Suprapubic skin (tissue), 4 donors: ENCODE measurements around the gene TBX3.

Experiments used
- CTCF ChIP-seq, 2 donors: fragments of 200-600 bp in 1 of 2; fragments of 450-650 bp in 1 of 2; sonication (generic) in 1 of 2; IDR thresholded peaks; one replicate each; pipeline ENCODE4 v1.5.1; 2016 to 2019; ENCODE audit warnings: antibody characterized with exemption in 2 of 2, mild to moderate bottlenecking in 1 of 2, moderate library complexity in 1 of 2
- EP300 ChIP-seq: sonication (generic); formaldehyde crosslinking; IDR thresholded peaks from one replicate; pipeline ENCODE4 v1.6.1; 2017; ENCODE audit warnings: antibody characterized with exemption
- POLR2A ChIP-seq, 2 donors: fragments of 450-650 bp; IDR thresholded peaks; one replicate each; pipeline ENCODE4 v1.6.1; 2017; ENCODE audit warnings: antibody characterized with exemption in 2 of 2, mild to moderate bottlenecking in 2 of 2, moderate library complexity in 2 of 2
- POLR2AphosphoS5 ChIP-seq, 3 donors: sonication (generic); formaldehyde crosslinking; IDR thresholded peaks; one replicate each; pipeline ENCODE4 v1.6.1; 2017; ENCODE audit warnings: antibody characterized with exemption in 3 of 3

GRCh38 chr12:114662512-114663177 lies 21.3 kb downstream of the TBX3 start:
- TF ChIP-seq CTCF (IDR thresholded peaks at IDR 0.05) (peak; percentile 90), EP300 (no peak), POLR2A (IDR thresholded peaks at IDR 0.05) (no peak), POLR2AphosphoS5 (IDR thresholded peaks at IDR 0.05) (no peak)
